Measurements from ENCODE around the gene DSE. TPM values are rescaled to one million over a fixed set of nuclear protein-coding genes. Genes with fewer than 3 reads are reported as not detected.
A peak's percentile ranks its signal among the peaks of the same experiment; 100 is the strongest.
"Not testable (repeated sequence)": the region's sequence is repeated elsewhere in the genome, so short reads cannot be mapped to it uniquely, and the experiment has no call there.

Gene DSE
- 6.8 and 9.4 TPM in 2 replicates for total RNA-seq

- peak in 1 of 2 donors; percentile 63 for DNase-seq (ENCODE audit: low read depth in 2 of 2)
Observed at GRCh38 chr6:116370760-116371119, at the start of gene DSE. Gene DSE, plus strand, starts transcription at chr6:116370947. Its CDS starts 28,304 bp downstream, at chr6:116399251.

GRCh38 chr6:116321933-116322332 lies 48.8 kb upstream of the DSE start:
- not testable (repeated sequence) for DNase-seq (ENCODE audit: low read depth in 2 of 2)

GRCh38 chr6:116323863-116324262 lies 46.9 kb upstream of the DSE start:
- no peak for DNase-seq (ENCODE audit: low read depth in 2 of 2)

GRCh38 chr6:116325634-116326132 lies 45.1 kb upstream of the DSE start:
- DNase-seq (ENCODE audit: low read depth in 2 of 2): not testable (repeated sequence)

- DNase-seq (ENCODE audit: low read depth in 2 of 2): no peak
Observed at GRCh38 chr6:116326181-116326671, 44.5 kb upstream of the DSE start.

- DNase-seq (ENCODE audit: low read depth in 2 of 2): no peak
Observed at GRCh38 chr6:116326996-116327395, 43.8 kb upstream of the DSE start.

- DNase-seq (ENCODE audit: low read depth in 2 of 2): peak in 1 of 2 donors; percentile 23
Observed at GRCh38 chr6:116327803-116328527, 42.8 kb upstream of the DSE start.

GRCh38 chr6:116328528-116328903 lies 42.2 kb upstream of the DSE start:
- DNase-seq (ENCODE audit: low read depth in 2 of 2): no peak

GRCh38 chr6:116329156-116329555 lies 41.6 kb upstream of the DSE start:
- DNase-seq (ENCODE audit: low read depth in 2 of 2): no peak

GRCh38 chr6:116330511-116330910 lies 40.2 kb upstream of the DSE start:
- DNase-seq (ENCODE audit: low read depth in 2 of 2): no peak

- no peak for DNase-seq (ENCODE audit: low read depth in 2 of 2)
Observed at GRCh38 chr6:116332096-116332495, 38.7 kb upstream of the DSE start.

- DNase-seq (ENCODE audit: low read depth in 2 of 2): not testable (repeated sequence)
Observed at GRCh38 chr6:116334638-116335409, 35.9 kb upstream of the DSE start.

- no peak for DNase-seq (ENCODE audit: low read depth in 2 of 2)
Observed at GRCh38 chr6:116335612-116336215, 35.0 kb upstream of the DSE start.

GRCh38 chr6:116338943-116339342 lies 31.8 kb upstream of the DSE start:
- no peak for DNase-seq (ENCODE audit: low read depth in 2 of 2)

- not testable (repeated sequence) for DNase-seq (ENCODE audit: low read depth in 2 of 2)
Observed at GRCh38 chr6:116340625-116341024, 30.1 kb upstream of the DSE start.

- DNase-seq (ENCODE audit: low read depth in 2 of 2): no peak
Observed at GRCh38 chr6:116349216-116349615, 21.5 kb upstream of the DSE start.

- DNase-seq (ENCODE audit: low read depth in 2 of 2): no peak
Observed at GRCh38 chr6:116351101-116351500, 19.6 kb upstream of the DSE start.

GRCh38 chr6:116352515-116353471 lies 18.0 kb upstream of the DSE start:
- no peak for DNase-seq (ENCODE audit: low read depth in 2 of 2)

- no peak for DNase-seq (ENCODE audit: low read depth in 2 of 2)
Observed at GRCh38 chr6:116354236-116354635, 16.5 kb upstream of the DSE start.

GRCh38 chr6:116355796-116356195 lies 15.0 kb upstream of the DSE start:
- DNase-seq (ENCODE audit: low read depth in 2 of 2): no peak

GRCh38 chr6:116359131-116359530 lies 11.6 kb upstream of the DSE start:
- no peak for DNase-seq (ENCODE audit: low read depth in 2 of 2)
